Erythroblast (primary cell): Measurements from ENCODE around the gene OLA1.

Experiments used
- GATA1 ChIP-seq: IDR thresholded peaks from 2 replicates; pipeline ENCODE4 v1.6.1; 2011; ENCODE audit warnings: low read depth, mild to moderate bottlenecking, control low read depth, low read length, moderate library complexity
- POLR2A ChIP-seq: IDR thresholded peaks from 2 replicates; pipeline ENCODE4 v1.6.1; 2011; ENCODE audit warnings: mild to moderate bottlenecking, low read length

GRCh38 chr2:174036825-174037224 lies 211.5 kb downstream of the OLA1 start:
- TF ChIP-seq POLR2A (no peak), GATA1 (no peak)
